ENCODE data around the gene NOL7. TPM values are rescaled to one million over a fixed set of nuclear protein-coding genes. Genes with fewer than 3 reads are reported as not detected.

The NOL7 gene
- total RNA-seq, 1 donor = 26.9 TPM

DNA sequence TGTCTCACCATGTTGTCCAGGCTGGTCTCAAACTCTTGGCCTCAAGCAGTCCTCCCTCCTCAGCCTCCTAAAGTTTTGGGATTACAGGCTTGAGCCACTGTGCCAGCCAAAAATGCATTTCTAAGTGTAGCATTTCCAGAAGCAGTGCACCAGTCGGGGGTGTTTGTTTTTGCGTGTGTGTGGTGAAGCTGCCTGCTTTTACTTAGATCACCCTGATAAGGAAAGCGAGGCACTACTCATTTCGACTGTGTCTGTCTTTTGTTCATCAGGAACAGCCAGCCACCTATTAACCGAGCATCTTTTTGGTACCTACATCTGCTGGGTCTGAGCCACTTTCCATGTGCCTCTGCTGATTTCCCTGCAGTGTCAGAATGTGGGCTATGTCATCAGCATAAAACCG, 22.0 kb upstream of the NOL7 start:
- DNase-seq (ENCODE audit: low read depth in 2 of 3, low spot score in 2 of 3) = no peak

DNA sequence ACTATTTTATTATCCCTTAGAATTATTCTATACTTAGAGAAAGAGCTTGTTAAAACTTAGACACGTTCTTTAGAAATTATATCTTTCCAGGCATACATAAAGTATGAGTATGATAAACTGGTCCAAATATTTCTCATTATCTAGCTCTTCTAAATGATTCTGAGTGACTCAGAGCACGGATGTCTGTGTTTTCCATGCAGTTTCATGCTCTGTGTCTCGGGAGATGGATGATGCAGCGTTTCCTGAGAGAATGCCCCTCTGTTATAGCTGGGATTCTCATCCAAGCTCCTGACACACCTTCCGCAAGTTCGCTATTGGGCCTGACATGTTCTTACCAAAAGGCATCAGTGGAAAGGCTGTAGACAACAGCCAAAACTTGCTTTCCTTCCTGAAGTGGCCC, 21.4 kb upstream of the NOL7 start:
- DNase-seq (ENCODE audit: low read depth in 2 of 3, low spot score in 2 of 3) = no peak

DNA sequence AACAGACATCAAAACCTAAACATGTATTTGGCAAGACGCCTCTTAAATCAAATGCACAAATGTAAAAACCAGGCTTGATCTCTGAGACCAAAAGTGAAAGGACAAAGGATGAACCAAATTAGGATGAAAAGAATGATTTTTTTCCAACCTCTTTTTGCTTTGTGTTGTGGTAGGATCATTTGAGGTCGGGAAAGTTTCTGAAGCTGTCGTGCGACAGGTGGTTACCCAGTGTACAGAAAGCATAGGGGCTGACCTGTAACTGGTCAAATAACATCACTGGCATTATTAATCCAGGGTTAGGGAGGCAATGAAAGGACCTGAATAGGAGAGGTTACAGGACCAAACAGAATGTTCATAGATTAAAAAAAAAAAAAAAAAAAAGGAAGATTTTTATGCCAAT, 18.1 kb upstream of the NOL7 start:
- no peak for DNase-seq (ENCODE audit: low read depth in 2 of 3, low spot score in 2 of 3)

DNA sequence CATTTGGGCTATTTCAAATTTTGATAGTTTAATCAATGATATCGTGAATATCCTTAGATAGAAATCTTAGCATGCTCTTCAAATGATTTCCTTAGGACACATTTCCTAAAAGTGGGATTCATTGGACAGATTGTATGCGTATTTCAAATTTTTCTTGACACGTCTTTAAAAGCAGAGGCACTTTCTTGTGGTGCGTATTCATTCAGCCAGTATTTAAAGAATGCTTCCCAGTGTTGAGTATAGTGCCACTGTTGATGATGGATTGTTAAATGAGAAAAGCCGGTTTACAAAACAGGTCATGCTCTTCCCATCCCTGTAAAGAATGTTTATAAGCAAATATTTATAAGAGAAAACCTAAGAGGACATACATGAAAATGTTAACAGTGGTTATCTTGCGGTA, 15.1 kb upstream of the NOL7 start:
- no peak for DNase-seq (ENCODE audit: low read depth in 2 of 3, low spot score in 2 of 3)

DNA sequence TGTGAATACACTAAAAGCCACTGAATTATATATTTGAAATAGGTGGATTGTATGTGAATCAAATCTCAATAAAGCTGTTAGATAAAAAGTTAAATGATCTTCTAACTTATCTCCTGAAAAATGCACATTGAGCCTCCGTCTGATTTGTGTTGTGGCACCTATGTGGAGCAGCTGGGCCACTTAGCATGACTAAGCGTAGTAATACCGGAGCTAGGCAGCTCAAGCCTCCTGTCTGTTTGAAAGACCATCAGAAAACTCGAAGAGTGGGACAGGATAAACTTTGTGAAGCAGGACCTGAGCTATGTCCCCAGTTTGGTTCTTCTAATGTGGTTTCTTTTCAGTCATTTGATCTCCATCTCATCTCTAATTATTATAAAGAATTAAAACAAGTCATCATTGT, 11.0 kb upstream of the NOL7 start:
- no peak for DNase-seq (ENCODE audit: low read depth in 2 of 3, low spot score in 2 of 3)

DNA sequence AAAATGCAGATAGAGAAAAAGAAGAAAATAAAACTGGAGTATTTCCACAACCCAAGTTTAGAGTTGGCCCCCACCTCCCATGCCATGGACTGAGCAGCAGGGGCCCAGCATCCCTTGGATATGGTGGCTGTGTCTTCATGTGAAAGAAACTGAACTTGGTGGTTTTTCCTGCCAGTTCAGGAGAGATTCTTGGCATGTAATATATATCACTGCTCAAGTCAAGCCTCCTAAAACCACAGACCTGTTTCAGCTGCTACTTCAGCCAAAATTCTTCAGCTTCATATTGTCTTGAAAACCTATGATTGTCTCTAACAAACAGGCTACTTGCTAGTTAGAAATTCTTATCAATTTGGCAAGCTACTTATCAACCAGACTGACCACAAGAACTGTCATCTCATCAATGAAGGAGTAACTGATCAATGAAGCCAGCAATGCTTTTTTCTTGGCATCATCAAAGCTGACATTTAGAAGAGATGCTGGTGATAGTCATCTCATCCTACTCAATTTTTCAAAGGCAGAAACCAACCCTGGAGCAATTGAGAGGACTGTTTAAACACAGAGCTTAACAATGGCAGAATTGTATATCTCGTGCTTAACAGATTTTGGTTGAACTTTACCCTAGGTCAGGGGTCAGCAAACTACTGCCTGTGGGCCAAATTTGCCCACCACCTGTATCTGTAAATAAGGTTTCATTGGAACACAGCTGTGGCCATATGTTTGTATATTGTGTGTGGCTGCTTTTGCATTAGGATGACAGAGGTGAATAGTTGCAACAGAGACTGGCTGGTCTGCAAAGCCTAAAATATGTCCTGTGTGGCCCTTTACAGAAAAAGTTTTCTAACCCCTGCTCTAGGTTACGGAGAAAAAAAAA, 10.4 kb upstream of the NOL7 start:
- DNase-seq (ENCODE audit: low read depth in 2 of 3, low spot score in 2 of 3) = no peak

DNA sequence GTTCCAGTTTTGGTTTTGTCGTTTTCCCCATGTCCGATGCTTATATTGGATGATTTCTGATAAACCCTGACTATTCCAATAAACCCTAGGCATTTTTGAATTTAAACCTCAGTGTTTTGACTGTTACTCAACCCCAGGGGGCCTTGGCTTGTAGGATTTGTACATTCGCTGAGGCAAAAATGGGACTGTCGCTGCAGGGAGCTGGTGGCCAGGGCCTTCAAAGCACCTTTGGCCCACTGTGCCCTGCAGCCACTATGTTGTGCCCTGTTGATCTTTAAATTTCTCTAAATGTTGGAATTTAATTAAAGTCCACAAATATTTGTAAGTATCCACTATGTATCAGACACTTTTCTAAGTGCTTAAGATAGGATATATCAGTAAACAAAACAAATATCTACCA, 9.5 kb upstream of the NOL7 start:
- DNase-seq (ENCODE audit: low read depth in 2 of 3, low spot score in 2 of 3) = no peak

DNA sequence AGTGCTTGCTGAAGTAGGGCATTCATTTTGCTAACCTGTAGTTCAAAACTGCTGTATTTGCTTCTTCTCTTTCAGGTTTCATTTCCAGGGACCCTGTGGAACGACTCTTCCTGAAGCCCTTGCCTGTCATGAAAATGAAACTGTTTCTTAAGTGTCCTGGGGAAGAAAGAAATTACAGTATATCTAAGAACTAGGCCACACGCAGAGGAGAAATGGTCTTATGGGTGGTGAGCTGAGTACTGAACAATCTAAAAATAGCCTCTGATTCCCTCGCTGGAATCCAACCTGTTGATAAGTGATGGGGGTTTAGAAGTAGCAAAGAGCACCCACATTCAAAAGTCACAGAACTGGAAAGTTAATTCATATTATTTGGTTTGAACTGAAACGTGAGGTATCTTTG, 3.4 kb upstream of the NOL7 start:
- peak in 1 of 3 donors; percentile 22 for DNase-seq (ENCODE audit: low read depth in 2 of 3, low spot score in 2 of 3)

DNA sequence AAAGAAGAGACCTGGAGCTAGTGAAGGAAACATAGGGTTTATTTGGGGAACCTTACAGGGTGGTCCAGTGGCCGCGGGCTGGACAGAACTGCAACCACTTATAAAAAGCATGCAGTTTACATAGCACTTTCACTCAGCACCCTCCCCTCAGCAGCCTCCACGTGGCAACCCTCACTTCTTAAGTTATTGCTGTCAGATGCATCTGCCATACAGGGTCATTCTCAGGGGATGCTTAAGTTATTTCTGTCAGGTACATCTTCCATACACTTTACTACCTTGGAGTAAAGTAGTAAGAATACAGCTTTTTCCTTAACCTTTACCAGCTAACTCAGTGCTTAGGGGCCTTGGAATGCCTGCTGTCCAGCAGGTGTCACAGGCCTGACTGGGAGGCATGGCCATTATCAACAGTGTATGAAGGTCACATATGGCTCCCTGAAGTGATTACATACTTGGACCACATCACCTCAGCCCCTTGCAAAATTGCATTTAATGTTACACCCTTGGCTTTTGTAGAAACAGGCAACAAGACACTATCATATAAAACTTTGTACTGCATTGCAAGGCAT, 2.0 kb upstream of the NOL7 start:
- DNase-seq (ENCODE audit: low read depth in 2 of 3, low spot score in 2 of 3) = no peak

DNA sequence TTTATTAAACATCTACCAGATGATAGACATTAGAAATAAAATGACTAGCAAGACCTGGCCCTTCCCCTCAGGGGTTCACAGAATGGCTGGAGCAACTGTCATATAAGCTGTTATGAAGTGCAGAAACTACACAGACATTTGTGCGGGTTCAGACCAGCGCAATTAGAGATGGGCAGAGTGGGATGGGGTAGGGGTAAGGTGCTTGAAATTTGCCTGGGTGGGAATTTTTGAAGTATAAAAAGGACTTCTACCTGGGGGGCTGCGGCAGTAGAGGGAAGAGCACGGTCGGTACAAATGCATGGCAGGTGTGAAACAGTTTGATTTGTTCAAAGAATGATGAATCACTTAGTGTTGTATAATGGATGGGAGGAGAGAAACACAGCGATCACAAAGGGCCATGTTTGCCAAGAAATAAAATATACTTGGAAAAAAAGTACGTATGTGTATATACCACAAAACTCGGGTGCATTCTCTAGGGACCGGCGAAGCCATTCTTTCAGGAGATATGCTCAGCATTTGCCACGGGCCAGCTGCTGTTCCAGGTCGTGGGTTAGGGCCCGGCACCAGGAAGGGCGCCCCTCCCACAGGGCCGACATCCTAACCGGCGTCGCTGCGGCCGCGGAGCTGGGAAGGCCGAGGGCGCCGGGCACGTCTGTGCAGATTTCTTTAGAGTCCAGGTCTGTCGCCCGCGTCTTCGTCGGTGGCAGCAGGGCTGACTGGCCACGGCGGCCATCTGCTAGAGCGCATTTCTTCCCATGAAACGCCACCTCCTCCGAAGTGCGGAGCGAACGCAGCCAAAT, 809 bp upstream of the NOL7 start:
- no peak for DNase-seq (ENCODE audit: low read depth in 2 of 3, low spot score in 2 of 3)

DNA sequence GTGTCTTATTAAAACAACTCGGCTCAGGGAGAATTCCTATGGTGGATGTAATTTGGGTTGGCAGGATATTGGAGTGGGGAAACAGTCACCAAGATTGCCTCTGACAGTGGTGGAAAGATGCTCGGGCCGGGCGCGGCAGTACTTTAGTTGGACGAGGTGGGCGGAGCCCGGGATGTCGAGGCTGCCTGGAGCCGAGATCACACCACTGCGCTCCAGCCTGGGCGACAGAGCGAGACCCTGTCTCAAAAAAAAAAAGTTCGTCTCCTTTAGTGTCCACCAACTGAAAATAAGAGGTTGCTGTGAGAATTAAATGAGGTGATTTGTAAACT, 621 bp downstream of the NOL7 start:
- peak in 1 of 3 donors; percentile 31 for DNase-seq (ENCODE audit: low read depth in 2 of 3, low spot score in 2 of 3)

DNA sequence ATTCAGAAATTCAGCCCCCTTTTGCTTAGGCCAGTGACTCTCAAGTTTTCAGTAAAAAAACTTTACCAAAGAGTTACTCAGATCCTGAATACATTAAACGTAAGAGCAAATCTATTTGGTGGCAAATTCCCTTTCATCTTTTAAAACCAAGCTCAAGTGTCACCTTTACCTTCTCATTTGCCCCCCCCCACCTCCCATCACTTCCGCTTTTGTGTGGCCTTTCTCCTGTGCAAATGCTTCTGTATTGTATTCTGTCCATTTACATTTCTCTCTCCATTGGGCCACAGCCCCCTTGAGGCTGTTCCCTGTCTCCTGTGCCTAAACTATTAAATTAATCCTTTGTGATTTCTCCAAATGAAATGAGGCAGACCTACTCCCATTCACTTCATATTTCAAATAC, 1.9 kb downstream of the NOL7 start:
- no peak for DNase-seq (ENCODE audit: low read depth in 2 of 3, low spot score in 2 of 3)

DNA sequence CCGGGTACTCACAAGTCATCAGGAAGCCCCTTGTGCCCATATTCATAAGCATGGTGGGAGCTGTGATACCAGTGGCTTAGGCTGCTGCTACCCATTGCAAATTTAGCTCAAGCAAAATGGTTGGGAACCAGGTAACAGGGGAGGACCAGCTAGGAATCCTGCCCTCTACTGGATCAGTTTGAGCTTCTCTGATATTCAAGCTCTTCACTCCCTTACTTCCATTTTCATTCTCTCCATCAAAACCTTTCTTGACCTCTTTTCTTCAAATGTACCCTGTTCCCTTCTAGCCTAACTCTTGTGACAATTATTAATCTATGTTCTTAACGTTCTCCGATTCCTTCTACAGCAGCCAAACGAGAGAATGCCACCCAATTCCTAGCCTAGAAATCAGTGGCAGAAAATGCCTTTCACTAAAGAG, 9.7 kb downstream of the NOL7 start:
- peak in 2 of 3 donors; percentile 53 to 74 for DNase-seq (ENCODE audit: low read depth in 2 of 3, low spot score in 2 of 3)

DNA sequence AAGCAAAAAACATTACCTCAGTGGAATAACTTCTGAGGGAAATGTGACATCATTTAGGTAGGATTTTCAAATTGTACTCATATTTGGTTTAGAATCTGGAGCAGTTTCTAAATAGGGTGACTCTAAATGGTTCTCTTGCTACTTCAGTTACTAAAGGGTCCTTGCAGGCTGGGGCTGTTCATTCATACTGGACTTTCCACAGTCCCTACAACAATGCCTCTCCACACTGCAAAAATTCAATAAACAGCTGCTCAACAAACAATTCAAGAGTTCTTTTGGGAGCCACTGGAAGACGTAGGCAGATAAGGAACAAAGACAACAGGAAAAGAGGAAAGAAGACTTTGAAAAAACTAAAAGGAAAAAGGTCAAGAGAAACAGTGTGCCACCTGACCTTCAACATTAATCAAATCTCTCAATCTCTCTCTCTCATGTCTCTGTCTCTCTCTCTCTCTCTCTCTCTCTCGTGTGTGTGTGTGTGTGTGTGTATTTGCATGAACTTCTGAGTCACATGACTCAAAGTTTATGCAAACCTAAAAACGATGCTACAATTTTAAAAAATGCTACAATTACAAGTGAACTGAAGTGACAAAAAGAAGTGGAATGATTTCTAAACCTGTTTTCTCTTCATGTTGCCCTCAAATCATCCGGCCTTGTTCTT, 14.5 kb downstream of the NOL7 start:
- DNase-seq (ENCODE audit: low read depth in 2 of 3, low spot score in 2 of 3) = no peak

DNA sequence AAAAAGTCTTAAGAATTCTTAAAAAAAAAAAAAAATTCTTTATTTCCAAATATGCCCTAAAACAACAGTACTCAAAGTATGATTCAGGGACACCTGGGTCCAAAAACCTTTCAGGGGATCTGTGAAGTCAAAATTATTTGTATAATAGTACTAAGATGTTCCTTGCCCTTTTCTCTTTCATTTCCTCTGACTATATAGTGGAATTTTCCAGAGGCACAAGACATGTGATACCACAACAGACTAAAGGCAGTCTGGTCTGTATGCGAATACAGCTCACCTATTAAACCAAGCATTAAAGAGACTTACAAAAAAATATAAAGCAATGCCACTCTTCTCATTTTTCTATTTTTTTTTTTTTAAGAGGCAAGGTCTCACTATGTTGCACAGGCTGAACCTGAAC, 15.4 kb downstream of the NOL7 start:
- DNase-seq (ENCODE audit: low read depth in 2 of 3, low spot score in 2 of 3) = no peak

DNA sequence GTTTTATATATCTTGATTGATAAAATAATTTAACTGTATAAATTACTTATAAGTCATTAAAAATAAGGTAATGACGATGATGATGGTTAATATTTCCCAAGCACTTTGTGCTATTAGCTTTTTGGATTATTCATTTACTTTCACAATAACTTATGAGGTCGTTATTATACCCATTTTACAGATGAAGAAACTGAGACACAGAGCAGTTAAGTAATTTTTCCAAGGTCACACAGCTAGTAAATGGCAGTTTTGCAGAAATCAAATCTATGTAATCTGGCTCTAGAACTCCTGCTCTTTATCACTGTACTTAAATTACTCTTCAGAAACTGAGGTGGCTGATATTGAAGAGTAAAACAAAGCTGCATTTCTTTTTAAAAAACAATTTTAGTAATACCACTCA, 18.2 kb downstream of the NOL7 start:
- no peak for DNase-seq (ENCODE audit: low read depth in 2 of 3, low spot score in 2 of 3)

DNA sequence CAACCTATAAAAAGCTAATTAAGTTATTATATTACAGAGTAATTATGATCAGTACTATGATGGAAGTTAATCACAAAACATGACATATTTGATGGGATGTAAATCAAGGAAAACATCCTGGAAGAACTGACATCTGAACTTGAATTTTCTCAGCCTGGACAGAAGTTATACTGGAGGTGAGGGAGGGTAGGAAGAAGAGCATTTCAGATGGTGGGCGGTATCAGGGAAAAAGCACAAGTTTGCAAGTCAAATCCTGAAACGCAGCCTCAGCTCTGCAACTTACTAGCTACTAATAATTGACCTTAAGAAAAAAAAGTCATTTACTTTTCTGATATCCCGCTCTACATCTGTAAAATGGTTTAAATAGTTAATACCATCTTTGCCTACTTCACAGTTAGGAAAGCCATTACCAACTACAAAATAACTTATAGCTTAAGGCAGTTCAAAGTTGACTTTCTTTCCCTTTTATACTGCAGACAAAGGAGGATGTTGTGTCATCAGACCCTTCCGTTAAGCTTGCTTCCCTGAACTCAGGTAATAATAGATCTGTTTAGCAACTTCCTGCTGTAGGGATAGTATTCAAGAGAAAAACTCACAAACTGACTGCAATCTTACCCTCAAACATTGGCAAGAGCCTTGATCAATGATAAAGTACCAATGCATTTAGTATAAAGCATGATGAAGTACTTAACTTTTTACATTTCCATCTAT, 21.0 kb downstream of the NOL7 start:
- no peak for DNase-seq (ENCODE audit: low read depth in 2 of 3, low spot score in 2 of 3)

DNA sequence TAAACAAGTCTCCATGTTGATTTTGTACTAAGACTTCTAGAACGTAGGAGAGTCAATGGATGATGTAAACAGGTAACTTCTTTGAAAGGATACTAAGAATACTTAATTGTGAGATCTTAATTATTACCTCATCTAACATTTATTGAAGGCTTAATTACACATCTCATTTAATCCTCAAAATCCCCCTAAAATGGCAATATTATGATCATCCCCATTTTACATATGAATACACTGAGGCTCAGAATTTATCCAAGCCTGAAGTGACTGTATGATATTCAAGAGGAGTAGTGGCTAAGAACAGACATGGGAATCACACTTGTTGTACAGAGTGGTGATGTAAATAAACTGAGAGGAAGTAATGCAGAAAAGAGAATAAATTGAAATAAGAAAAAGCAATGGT, 22.9 kb downstream of the NOL7 start:
- DNase-seq (ENCODE audit: low read depth in 2 of 3, low spot score in 2 of 3) = no peak

DNA sequence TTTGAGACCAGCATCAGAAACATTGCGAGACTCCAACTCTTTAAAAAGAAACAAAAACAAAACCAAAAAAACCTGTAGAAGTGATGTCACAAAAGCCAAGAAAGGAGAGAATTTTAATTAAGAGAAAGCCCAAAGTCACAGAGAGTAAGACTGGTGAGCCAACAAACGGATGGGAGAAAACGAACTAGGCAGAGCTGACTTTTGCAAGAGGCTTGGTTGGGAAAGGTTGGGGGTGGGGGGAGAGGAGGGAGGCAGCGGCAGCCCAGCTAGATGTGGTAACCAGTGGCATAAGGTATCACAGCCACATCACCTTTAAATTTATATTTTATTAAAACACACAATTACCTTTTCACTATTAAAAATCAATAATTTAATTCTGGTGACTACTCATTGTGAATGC, 23.5 kb downstream of the NOL7 start:
- DNase-seq (ENCODE audit: low read depth in 2 of 3, low spot score in 2 of 3) = no peak

DNA sequence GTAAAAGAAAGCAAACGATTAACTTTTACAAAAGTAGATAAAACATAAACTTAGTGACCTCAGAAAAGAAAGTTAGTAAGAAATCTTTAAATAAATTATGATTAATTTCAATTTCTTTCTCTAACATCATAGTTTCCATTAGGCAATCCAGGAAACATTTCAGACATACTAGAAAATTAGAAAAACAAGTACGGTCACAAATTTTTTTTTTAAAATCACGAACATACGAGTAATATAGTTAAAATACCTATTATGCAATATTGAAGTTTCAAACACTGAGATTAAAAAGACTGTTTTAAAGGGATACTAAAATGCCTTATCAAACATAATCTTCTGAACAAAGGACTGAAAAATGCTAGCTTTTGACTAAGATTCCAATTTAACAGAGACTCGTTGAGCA, 26.2 kb downstream of the NOL7 start:
- DNase-seq (ENCODE audit: low read depth in 2 of 3, low spot score in 2 of 3) = no peak

DNA sequence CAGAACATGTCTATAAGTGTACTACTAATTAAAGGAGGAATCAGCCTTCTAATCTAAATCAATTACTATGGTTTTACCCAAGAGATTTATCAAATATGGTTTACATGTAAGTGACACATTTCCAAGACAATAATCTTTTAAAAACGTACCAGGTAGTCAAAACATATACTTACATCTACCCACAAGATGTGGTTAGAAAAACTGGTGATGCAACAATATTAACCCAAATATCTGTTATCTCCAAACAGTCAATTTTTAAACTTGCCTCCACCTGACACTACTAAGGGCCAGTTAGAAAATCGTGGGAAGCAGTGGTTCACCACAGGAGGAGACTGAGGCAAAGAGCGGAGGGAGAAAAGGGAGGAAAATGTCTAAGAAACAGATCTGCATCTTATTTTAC, 28.0 kb downstream of the NOL7 start:
- DNase-seq (ENCODE audit: low read depth in 2 of 3, low spot score in 2 of 3) = no peak
